ENCODE measurements around the gene PDGFC.
"Not testable (repeated sequence)": the region's sequence is repeated elsewhere in the genome, so short reads cannot be mapped to it uniquely, and the experiment has no call there.

The PDGFC gene

DNA sequence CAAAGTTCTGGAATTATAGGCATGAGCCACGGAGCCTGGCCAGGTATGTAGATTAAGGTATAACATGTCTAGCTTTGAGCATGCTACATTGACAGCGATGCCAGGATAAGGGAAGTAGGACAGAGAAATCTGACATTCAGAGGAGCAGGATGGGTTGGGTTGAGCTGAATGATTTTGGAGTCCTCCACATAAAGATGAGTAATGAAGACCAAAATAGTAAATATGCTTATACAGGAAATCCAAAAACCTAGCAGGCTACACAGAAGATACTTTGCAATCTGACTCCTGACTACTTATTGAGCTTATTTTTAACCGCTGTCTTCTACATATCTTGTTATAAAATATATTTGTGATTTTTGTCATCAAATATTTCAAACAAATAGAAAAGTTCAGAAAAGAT is 69.7 kb downstream of the PDGFC start:
- DNase-seq (ENCODE audit: low spot score) = no peak

GRCh38 chr4:156898373-156899117 is 73.1 kb downstream of the PDGFC start:
- DNase-seq (ENCODE audit: low spot score) = no peak

GRCh38 chr4:156896527-156896926 is 75.1 kb downstream of the PDGFC start:
- DNase-seq (ENCODE audit: low spot score) = no peak

GRCh38 chr4:156894234-156894633 is 77.4 kb downstream of the PDGFC start:
- no peak for DNase-seq (ENCODE audit: low spot score)

DNA sequence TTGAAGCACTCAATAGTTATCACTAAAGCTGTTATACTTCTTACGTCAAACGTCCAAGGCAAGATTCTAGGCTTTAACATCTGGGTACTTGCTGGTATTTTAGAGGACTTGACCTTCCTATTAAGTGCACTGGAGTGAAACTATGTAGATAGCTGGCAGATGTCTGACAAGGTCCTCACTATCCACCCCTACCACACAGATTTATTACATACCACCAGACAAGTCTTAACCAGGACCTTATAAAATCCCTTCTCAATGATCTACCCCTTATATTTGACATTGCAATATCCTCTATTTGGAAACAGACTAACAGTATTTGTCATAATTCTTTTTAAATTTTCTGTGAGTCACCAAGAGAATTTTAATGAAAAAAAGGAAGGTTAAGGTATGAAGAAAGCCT is 78.8 kb downstream of the PDGFC start:
- no peak for DNase-seq (ENCODE audit: low spot score)

- DNase-seq (ENCODE audit: low spot score) = no peak
These were observed 81.7 kb downstream of the PDGFC start for GRCh38 chr4:156889616-156890594.

GRCh38 chr4:156888762-156889161 is 82.8 kb downstream of the PDGFC start:
- DNase-seq (ENCODE audit: low spot score) = no peak

- no peak for DNase-seq (ENCODE audit: low spot score)
These were observed 85.1 kb downstream of the PDGFC start for GRCh38 chr4:156886481-156886880.

GRCh38 chr4:156885374-156885773 is 86.2 kb downstream of the PDGFC start:
- no peak for DNase-seq (ENCODE audit: low spot score)

DNA sequence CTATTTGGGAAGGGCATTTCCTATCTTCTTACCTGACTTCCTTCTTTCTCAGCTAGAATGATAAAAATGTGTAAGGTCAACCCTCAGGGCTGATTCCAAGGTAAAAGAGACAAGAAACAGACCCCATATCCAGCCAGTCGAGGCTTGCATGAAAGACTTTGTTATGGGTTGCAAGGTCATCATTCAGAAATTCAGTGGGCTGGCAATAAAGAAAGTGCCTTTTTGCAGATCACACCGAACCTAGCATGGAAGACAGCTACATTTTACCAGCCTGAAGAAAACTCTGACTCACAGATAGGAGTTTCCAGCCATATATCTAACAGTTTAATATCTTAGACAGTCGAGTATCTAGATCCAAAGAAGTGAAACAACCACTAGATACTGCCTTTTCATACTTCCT is 87.4 kb downstream of the PDGFC start:
- no peak for DNase-seq (ENCODE audit: low spot score)

GRCh38 chr4:156875704-156876103 is 95.9 kb downstream of the PDGFC start:
- no peak for DNase-seq (ENCODE audit: low spot score)

DNA sequence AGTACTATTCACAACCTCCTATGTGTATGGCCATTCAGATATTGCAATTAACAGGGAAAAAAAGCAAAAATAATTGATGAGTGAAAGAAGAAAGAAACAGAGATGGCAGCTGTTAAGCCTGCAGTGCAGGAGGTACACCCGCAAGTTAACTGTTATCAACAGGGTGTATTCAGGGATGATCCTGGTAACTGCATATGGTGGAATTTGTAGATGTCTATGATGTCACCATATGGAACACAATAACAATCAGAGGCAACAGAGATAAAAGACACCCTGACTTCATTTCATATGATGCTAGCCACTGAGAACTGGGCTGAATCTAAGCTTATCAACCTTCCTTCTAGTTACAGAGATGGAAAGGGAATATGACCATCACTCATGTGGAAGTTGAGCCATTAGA is 96.5 kb downstream of the PDGFC start:
- DNase-seq (ENCODE audit: low spot score) = no peak

GRCh38 chr4:156873799-156874198 is 97.8 kb downstream of the PDGFC start:
- DNase-seq (ENCODE audit: low spot score) = no peak

- no peak for DNase-seq (ENCODE audit: low spot score)
These were observed 100.7 kb downstream of the PDGFC start for GRCh38 chr4:156870861-156871260.

GRCh38 chr4:156870131-156870530 is 101.5 kb downstream of the PDGFC start:
- DNase-seq (ENCODE audit: low spot score) = no peak

GRCh38 chr4:156866088-156866487 is 105.5 kb downstream of the PDGFC start:
- not testable (repeated sequence) for DNase-seq (ENCODE audit: low spot score)

DNA sequence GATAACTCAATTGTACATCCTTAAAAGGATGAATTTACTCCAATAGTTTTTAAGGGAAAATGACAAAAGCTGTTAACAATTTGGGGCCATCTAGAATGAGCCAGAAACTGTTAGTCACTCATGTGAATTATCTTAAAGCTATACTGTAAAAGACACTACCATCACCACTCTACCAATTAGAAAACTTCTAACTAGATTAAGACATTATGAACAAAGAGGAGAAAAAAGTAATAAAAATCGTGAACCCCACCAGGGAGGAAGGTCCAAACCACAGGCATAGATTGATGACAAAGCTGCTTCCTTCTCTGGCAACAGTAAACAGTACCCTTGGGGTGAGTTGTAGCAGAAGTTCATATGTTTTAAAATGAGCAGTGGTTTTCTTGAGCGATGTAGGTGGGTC is 106.1 kb downstream of the PDGFC start:
- DNase-seq (ENCODE audit: low spot score) = no peak

GRCh38 chr4:156858071-156858470 is 113.5 kb downstream of the PDGFC start:
- DNase-seq (ENCODE audit: low spot score) = no peak

DNA sequence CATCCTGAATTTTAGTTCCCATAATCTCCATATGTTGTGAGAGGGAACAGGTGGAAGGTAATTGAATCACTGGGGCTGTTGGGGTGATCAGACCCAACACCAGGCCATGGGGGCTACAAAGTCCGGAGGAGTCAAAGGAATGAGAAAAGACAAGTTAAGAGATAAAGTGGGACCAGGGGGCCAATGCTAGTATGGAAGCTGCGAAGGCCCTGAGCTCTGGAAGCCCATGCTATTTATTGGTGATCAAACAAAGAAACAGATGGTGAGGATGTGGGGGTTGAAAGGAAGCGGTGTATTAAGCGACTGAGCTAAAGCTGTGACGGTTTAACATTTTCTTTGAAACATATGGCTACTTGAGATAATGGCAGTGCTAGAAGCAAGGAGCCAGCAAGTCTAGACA is 132.8 kb downstream of the PDGFC start:
- no peak for DNase-seq (ENCODE audit: low spot score)

DNA sequence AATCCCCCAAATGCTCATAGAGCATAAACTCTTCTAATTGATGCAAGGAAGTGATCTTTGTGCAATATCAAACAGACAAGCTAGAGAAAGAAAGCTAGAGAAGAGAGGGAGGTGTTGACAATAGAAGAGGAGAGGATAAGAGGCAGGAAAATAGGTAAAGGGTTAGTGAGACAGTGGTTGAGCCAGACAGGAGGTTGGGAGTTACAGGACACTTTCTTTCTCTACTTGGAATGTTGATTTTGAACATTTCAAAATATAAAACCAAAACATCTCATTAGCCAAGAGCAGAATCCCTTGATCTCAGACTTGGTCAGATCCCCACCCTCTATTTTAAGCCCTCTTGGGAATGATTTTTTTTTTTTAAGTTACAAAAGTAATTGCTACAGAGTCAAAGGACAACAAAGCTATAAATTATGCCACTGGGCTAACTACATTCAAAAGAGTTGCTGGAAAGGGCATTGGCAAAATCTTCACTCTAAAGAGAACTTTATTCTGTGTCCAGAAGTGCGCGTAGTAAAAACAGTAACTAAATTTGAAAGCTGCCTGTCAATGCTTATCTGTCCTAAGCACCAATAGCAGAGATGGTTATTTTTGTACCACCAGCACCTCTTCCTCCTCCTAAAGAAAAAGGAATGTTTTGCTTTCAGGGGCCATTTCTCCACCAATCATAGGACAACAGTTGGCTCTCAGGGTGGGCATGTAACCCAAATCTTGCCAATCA is 133.8 kb downstream of the PDGFC start:
- no peak for DNase-seq (ENCODE audit: low spot score)

- no peak for DNase-seq (ENCODE audit: low spot score)
These were observed 138.7 kb downstream of the PDGFC start for GRCh38 chr4:156832886-156833285.

DNA sequence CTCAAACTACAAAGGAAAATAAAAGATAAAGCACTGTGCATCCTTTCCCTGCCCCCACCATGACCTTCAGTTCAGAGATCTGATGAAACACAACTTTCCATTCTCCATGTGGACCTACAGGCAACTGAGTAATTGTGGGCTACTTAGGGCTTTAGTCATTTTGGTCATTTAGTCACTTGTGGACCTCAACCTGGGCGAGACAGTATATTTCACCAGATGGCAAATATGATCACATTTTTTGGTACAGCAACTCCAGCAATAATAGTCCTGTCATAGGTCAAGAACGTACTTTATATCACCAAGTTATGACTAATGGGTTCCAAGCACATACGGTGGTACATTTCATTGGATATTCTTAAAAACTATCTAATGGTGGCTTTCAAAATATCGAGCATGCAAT is 141.2 kb downstream of the PDGFC start:
- DNase-seq (ENCODE audit: low spot score) = no peak
